HEK293 (cell line): ENCODE data around the gene PEAK3.

Experiments
- CTCF ChIA-PET: fragments of 350-600 bp; formaldehyde crosslinking; extraction: SDS; loops from one replicate; lab custom pipeline; 2021; ENCODE audit warnings: antibody characterized with exemption; lab: Yijun Ruan, JAX
- POLR2A ChIA-PET: fragments of 300-600 bp; formaldehyde crosslinking; extraction: SDS; loops from one replicate; lab custom pipeline; 2020; ENCODE audit warnings: antibody characterized with exemption, inconsistent platforms; lab: Yijun Ruan, JAX
- H3K27ac ChIP-seq: fragments of 200-500 bp; sonication (Bioruptor generic); 2 replicates; pipeline ENCODE4 v1.5.1; 2014; ENCODE audit warnings: low read depth, low read length, control low read depth, inconsistent platforms; ENCODE audit errors: extremely low read depth
- H3K36me3 ChIP-seq, 2 experiments: fragments of 200-500 bp in 1 of 2; sonication (Bioruptor generic) in 1 of 2; 1 replicate in 1 of 2; 2 replicates in 1 of 2; pipeline ENCODE4 v1.5.1; 2014 to 2017; ENCODE audit warnings: inconsistent platforms in 2 of 2, low read length in 2 of 2; ENCODE audit not compliant: control insufficient read depth in 2 of 2, insufficient read depth in 1 of 2
- H3K4me1 ChIP-seq: fragments of 200-500 bp; sonication (Bioruptor generic); 2 replicates; pipeline ENCODE4 v1.5.1; 2014; ENCODE audit warnings: mild to moderate bottlenecking, low read length, inconsistent platforms; ENCODE audit not compliant: control insufficient read depth, insufficient read depth
- H3K4me3 ChIP-seq: 2 replicates; pipeline ENCODE4 v1.5.1; 2011; ENCODE audit warnings: low read depth, mild to moderate bottlenecking, control low read depth, low read length, moderate library complexity
- H3K9me3 ChIP-seq: fragments of 200-500 bp; sonication (Bioruptor generic); 2 replicates; pipeline ENCODE4 v1.5.1; 2014; ENCODE audit warnings: low read depth, low read length, inconsistent platforms; ENCODE audit not compliant: control insufficient read depth, insufficient read depth
- EGR2 ChIP-seq: fragments of 450-650 bp; formaldehyde crosslinking; IDR thresholded peaks from 2 replicates; pipeline ENCODE4 v1.5.1; 2016; ENCODE audit warnings: low read depth, missing biosample characterization, missing genetic modification characterization
- GLIS2 ChIP-seq: fragments of 450-650 bp; formaldehyde crosslinking; IDR thresholded peaks from 2 replicates; pipeline ENCODE4 v1.5.1; 2016; ENCODE audit warnings: missing biosample characterization, missing genetic modification characterization
- HIC1 ChIP-seq: fragments of 450-650 bp; formaldehyde crosslinking; IDR thresholded peaks from 2 replicates; pipeline ENCODE4 v1.5.1; 2016; ENCODE audit warnings: missing biosample characterization, missing genetic modification characterization
- MEIS1 ChIP-seq: sonication (generic); formaldehyde crosslinking; IDR thresholded peaks from 2 replicates; pipeline ENCODE4 v1.8.1; 2022; ENCODE audit warnings: missing genetic modification reagents, mild to moderate bottlenecking, borderline replicate concordance
- PRDM6 ChIP-seq: fragments of 450-650 bp; formaldehyde crosslinking; IDR thresholded peaks from 2 replicates; pipeline ENCODE4 v1.5.1; 2017; ENCODE audit warnings: missing biosample characterization, missing genetic modification characterization
- SALL2 ChIP-seq: fragments of 450-650 bp; formaldehyde crosslinking; IDR thresholded peaks from 2 replicates; pipeline ENCODE4 v1.5.0; 2017; ENCODE audit warnings: missing biosample characterization, mild to moderate bottlenecking, missing genetic modification characterization, borderline replicate concordance
- SCRT1 ChIP-seq: fragments of 450-650 bp; formaldehyde crosslinking; IDR thresholded peaks from 2 replicates; pipeline ENCODE4 v1.5.1; 2016; ENCODE audit warnings: missing biosample characterization, missing genetic modification characterization, borderline replicate concordance
- ZBTB7A ChIP-seq: fragments of 450-650 bp; formaldehyde crosslinking; IDR thresholded peaks from 2 replicates; pipeline ENCODE4 v1.5.1; 2016; ENCODE audit warnings: low read depth, missing biosample characterization, missing genetic modification characterization
- ZEB2 ChIP-seq: fragments of 450-650 bp; formaldehyde crosslinking; IDR thresholded peaks from 2 replicates; pipeline ENCODE4 v1.5.1; 2016; ENCODE audit warnings: missing biosample characterization, missing genetic modification characterization
- ZFHX2 ChIP-seq: fragments of 450-650 bp; formaldehyde crosslinking; conservative IDR thresholded peaks from 2 replicates; pipeline ENCODE4 v1.5.1; 2016; ENCODE audit warnings: missing biosample characterization, missing genetic modification characterization
- ZFP37 ChIP-seq: fragments of 450-650 bp; formaldehyde crosslinking; IDR thresholded peaks from 2 replicates; pipeline ENCODE4 v1.5.1; 2016; ENCODE audit warnings: missing biosample characterization, missing genetic modification characterization
- ZNF146 ChIP-seq: fragments of 450-650 bp; formaldehyde crosslinking; IDR thresholded peaks from 2 replicates; pipeline ENCODE4 v1.5.1; 2016; ENCODE audit warnings: missing biosample characterization, missing genetic modification characterization
- ZNF19 ChIP-seq: fragments of 450-650 bp; formaldehyde crosslinking; IDR thresholded peaks from 2 replicates; pipeline ENCODE4; 2016; ENCODE audit warnings: missing biosample characterization, missing genetic modification characterization, low read depth
- ZNF214 ChIP-seq: fragments of 450-650 bp; formaldehyde crosslinking; IDR thresholded peaks from 2 replicates; pipeline ENCODE4 v1.5.1; 2017; ENCODE audit warnings: missing biosample characterization, mild to moderate bottlenecking, missing genetic modification characterization, borderline replicate concordance
- ZNF302 ChIP-seq: fragments of 450-650 bp; formaldehyde crosslinking; IDR thresholded peaks from 2 replicates; pipeline ENCODE4 v1.5.1; 2016; ENCODE audit warnings: missing biosample characterization, missing genetic modification characterization, low read depth
- ZNF433 ChIP-seq: fragments of 450-650 bp; formaldehyde crosslinking; IDR thresholded peaks from 2 replicates; pipeline ENCODE4 v1.5.1; 2016; ENCODE audit warnings: missing biosample characterization, missing genetic modification characterization, low read depth
- ZNF560 ChIP-seq: fragments of 450-650 bp; formaldehyde crosslinking; IDR thresholded peaks from 2 replicates; pipeline ENCODE4 v1.5.1; 2017; ENCODE audit warnings: missing biosample characterization, missing genetic modification characterization, borderline replicate concordance
- ZNF596 ChIP-seq: fragments of 450-650 bp; IDR thresholded peaks from 2 replicates; pipeline ENCODE4 v1.5.0; 2018; ENCODE audit warnings: missing biosample characterization, mild to moderate bottlenecking, missing genetic modification characterization, moderate library complexity
- ZNF600 ChIP-seq: fragments of 450-650 bp; formaldehyde crosslinking; IDR thresholded peaks from 2 replicates; pipeline ENCODE4 v1.5.1; 2016; ENCODE audit warnings: missing biosample characterization, missing genetic modification characterization
- ZNF664 ChIP-seq: fragments of 450-650 bp; formaldehyde crosslinking; IDR thresholded peaks from 2 replicates; pipeline ENCODE4 v1.5.1; 2016; ENCODE audit warnings: missing biosample characterization, missing genetic modification characterization
- ZNF768 ChIP-seq: fragments of 450-650 bp; formaldehyde crosslinking; IDR thresholded peaks from 2 replicates; pipeline ENCODE4 v1.5.1; 2018; ENCODE audit warnings: missing biosample characterization, mild to moderate bottlenecking, missing genetic modification characterization
- ZNF791 ChIP-seq: fragments of 450-650 bp; formaldehyde crosslinking; IDR thresholded peaks from 2 replicates; pipeline ENCODE4 v1.5.1; 2016; ENCODE audit warnings: missing biosample characterization, missing genetic modification characterization
- ZSCAN30 ChIP-seq: fragments of 450-650 bp; IDR thresholded peaks from 2 replicates; pipeline ENCODE4 v1.5.1; 2018; ENCODE audit warnings: missing biosample characterization, mild to moderate bottlenecking, missing genetic modification characterization, moderate library complexity
- TF ChIP-seq, protein P1 (sequence below): fragments of 450-650 bp; formaldehyde crosslinking; IDR thresholded peaks from 2 replicates; pipeline ENCODE4 v1.5.1; 2016; ENCODE audit warnings: missing biosample characterization, missing genetic modification characterization

Gene PEAK3

GRCh38 chr19:2240881-2241760 is 40.9 kb downstream of the PEAK3 start (continued):
- TF ChIP-seq SALL2 (no peak), HIC1 (tag by site-specific recombination) (0 out of 2 replicates have a peak, but pooled peaks have one; percentile 22), ZNF302 (tag by site-specific recombination) (no peak), GLIS2 (tag by site-specific recombination) (no peak), ZNF664 (no peak), ZBTB7A (tag by site-specific recombination) (no peak), ZNF146 (tag by site-specific recombination) (no peak), ZSCAN30 (tag by site-specific recombination) (no peak), ZNF560 (tag by site-specific recombination) (no peak), ZNF19 (no peak), ZFP37 (no peak), PRDM6 (tag by site-specific recombination) (no peak), MEIS1 (CRISPR knock-in tag) (no peak)
- TF ChIP-seq, protein P1, sequence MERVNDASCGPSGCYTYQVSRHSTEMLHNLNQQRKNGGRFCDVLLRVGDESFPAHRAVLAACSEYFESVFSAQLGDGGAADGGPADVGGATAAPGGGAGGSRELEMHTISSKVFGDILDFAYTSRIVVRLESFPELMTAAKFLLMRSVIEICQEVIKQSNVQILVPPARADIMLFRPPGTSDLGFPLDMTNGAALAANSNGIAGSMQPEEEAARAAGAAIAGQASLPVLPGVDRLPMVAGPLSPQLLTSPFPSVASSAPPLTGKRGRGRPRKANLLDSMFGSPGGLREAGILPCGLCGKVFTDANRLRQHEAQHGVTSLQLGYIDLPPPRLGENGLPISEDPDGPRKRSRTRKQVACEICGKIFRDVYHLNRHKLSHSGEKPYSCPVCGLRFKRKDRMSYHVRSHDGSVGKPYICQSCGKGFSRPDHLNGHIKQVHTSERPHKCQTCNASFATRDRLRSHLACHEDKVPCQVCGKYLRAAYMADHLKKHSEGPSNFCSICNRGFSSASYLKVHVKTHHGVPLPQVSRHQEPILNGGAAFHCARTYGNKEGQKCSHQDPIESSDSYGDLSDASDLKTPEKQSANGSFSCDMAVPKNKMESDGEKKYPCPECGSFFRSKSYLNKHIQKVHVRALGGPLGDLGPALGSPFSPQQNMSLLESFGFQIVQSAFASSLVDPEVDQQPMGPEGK (tag by site-specific recombination), result no peak

DNA sequence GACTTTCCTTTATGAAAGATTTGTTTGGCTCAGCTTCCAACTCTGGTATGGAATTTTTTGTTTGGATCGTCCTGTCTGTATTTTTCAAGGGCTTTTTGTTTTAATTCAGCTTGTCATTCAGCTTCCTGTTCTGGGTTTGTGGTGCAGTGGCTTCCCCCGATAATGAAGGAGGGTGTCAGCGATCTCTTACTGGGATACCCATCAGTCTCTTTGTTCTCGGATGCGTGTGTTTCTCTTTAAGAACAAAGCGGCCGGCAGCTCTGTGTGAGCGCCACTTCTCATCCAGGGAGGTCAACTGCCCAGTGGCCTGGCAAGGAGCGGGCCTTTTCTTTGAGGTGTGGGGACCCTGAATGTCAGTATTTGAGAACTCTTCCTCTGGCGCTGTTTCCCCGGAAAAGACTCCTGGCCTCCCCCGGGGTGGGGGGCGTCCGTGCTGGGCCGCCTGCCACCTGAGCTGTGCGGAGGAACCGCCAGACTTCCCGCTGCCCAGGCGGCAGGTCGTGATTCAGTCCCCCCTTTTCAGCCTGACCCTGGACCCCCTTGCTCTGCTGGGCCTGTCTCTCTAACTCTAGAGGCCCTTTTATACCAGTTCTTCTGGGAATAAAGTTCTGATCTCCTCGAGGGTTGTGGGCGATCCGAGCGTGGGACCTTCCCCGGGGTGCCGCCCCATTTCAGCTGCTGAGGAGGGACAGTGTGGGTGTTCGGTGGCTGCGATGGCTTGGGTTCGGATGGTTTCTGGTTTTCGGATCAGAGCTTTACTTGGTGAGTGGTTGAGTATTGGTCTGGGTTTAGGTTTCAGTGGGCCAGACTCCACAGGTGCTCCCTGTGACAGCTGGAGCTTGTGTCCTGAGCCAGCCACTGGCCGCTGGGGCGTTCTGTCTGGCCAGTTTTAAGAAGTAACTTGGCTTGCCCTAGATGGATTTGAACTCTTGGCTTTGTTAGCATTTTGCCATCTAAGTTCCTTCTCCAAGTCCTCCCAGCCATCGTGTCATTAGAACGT is 41.9 kb downstream of the PEAK3 start:
- H3K4me1 ChIP-seq, result peaks cover 4% of the 10 kb centered on the region; the same call in 1 of the 2 replicates
- CTCF ChIA-PET, result interaction anchor here (0.9 to 4.5 kb wide), 3 partner anchors 21 to 32 kb away, joined by 3 to 29 read pairs (median 3); no protein-coding TSS in a partner anchor
- POLR2A ChIA-PET, result interaction anchor here (0.9 to 2.5 kb wide), 4 partner anchors 9 to 22 kb away, joined by 3 to 14 read pairs (median 5); partner anchors contain the start of gene AMH
- peaks cover 9 to 57% of the 10 kb centered on the region in 2 experiments for H3K36me3 ChIP-seq
- H3K9me3 ChIP-seq, result no peaks in the 10 kb centered on the region
- H3K27ac ChIP-seq, result peak overlapping the region; percentile 22; the same call in 1 of the 2 replicates
- peak overlapping the region; percentile 24 for H3K4me3 ChIP-seq
- TF ChIP-seq ZEB2 (peak; percentile 8; the same call in 1 of the 2 replicates), ZNF791 (tag by site-specific recombination) (no peak), ZNF433 (tag by site-specific recombination) (no peak), ZNF768 (tag by site-specific recombination) (no peak), ZNF596 (tag by site-specific recombination) (no peak), ZNF214 (tag by site-specific recombination) (no peak), EGR2 (tag by site-specific recombination) (peak; percentile 88), ZFHX2 (tag by site-specific recombination) (peak; percentile 91), SCRT1 (tag by site-specific recombination) (peak; percentile 94), ZNF600 (peak; percentile 82)
- TF ChIP-seq, protein P1 (tag by site-specific recombination), result peak; percentile 48; the same call in 1 of the 2 replicates
